NCI-H2196 treated with DMSO at 0.1 percent for 48 hours (cell line): ENCODE results near the gene STARD8.

ENCODE experiments used
- DNase-seq: peaks from one replicate; lab custom pipeline; 2025; ENCODE audit not compliant: unreplicated experiment; lab: John Stamatoyannopoulos, UW

The STARD8 gene

DNA sequence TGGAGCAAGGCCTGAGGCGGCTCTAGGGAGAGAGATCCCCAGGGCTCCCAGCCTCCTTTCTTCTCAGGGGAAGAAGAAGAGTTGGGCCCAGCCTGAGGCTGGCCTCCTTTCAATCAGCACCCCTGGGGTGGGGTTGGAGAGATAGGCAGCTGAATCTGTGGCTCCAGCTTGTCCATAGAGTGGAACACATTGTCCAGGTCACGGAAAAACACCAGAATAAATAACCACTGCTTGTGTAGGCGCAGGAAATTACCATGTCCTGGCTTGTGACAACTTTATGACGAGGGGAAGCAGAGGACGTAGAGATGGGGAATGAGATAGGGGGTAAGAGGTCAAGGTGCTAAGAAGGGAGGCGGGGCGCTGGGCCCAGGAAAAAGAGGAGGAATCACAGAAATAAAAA is 100.6 kb downstream of the STARD8 start:
- no peak for DNase-seq

DNA sequence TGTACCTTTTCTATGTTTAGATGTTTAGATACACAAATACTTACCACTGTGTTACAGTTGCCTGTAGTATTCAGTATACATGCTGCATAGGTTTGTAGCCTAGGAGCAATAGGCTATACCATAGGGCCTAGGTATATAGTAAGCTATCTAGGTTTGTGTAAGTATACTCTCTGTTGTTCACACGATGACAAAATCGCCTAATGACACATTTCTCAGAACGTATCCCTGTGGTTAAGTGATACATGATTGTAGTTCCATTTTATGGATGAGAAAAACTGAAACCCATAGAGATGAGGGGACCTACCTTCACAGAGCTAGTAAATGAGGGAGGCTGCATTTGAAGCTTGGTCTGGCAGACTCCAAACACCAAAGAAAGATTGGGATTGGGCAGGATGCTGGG is 102.0 kb downstream of the STARD8 start:
- DNase-seq, result no peak

DNA sequence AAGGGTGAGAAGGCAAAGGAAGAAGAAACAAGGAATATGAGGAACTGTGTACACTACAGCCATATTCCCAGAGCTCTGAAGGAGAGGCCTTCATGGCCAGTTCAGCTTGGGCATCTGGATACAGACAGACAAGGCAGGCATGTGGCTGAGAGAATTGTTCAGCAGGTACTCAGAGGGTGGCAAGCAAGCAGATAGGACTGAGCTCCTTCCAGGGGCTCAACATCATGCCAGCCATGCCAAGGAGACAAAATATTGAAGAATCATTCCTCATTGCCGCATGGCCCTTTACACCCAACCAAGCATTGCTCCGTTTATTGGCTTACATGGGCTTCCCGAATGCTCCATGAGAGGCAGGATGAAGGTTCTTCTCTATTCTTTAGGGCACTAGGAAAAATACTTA is 102.8 kb downstream of the STARD8 start:
- no peak for DNase-seq

DNA sequence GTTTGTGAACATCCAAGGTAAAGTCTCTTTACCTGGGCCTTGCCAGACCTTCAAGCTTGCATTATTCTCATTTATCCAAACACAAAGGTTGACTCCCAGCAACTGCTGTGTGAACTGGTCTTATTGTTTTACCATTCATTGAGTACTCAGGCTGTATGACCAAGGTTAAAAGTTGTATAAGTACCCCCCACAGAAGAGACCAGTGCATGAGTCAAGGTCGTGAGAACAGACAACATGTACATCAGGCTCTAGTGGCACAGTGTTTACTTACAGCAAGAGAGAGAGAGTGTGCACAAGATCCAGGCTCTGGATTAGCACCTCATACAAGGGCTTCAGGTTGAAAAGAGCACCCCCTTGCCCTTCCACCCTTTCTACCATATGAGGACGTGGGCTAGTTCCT is 103.9 kb downstream of the STARD8 start:
- no peak for DNase-seq

DNA sequence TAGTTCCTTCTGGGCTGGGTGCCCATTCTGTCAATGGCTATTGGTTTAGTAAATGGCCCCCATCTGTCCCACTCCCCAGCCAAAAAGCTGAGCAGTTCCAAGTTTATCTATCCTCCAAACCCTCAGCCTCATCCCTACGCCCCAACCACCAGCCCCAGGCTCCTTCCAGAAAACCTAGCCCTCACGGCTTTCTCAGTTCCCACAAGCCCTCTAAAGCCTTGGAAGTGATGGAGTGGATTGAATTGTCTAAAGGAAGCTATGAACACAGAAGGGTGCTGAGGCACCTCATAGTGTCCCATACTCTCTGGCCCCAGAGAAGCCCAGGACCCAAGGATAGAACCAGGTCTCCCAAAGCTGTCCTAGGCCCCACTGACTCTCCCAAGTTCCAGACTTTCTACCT is 105.8 kb downstream of the STARD8 start:
- no peak for DNase-seq

DNA sequence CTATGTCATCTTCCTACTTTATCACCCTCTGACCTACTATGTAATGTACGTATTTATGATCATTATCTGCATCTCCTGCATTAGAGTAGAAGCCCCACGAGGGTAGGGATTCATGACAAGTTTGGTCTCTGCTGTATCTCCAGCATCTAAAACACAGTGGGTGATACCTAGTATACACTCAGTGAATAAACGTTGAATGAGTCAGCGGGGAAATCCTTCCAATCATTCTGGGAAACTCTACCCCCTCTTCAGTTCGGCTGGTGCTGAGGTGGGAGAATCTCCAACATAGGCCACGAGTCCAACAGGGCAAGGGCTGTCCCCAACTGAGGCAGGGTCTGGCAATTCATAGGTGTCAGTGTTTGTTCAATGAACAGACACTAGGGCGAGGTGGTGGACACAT is 106.9 kb downstream of the STARD8 start:
- no peak for DNase-seq

DNA sequence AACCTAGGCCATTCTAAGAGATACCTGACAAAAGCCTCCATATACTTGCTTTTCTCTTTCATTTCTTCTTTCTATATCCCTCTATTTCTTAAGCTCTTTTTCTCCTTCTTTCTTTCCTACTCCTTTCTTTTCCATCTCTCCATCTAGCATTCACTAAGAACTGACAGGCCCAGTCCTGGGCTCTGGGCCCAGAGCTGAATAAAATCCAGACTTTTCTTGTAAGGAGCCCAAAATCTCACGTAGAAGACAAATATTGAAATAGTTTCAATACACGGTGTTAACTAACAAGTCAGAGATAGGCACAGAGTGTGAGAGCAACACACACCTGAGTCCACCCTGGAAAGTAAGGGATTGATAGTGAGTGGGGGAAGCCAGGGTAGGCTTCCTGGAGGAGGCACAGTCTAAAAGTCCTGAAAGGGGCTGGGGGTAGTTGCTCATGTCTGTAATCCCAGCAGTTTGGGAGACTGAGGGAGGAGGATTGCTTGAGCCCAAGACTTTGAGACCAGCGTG is 108.2 kb downstream of the STARD8 start:
- DNase-seq, result no peak

DNA sequence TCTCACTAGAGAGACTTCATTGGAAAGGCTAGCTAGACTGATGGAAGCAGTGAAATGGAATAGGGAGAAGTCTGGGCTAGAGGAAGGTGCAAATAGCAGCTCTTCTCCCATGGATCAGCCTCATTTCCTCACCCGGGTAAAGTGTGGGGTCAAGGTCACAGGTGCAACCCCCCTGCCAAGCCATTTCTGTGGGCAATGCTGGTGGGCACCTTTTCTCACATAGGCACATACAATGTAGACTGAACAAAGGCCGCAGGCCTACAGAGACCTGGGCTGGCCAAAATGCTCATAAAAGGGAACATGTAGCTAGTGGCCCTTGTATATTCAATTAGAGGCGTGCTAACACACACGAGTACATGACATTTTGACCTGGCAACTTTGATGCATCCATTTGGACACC is 109.9 kb downstream of the STARD8 start:
- no peak for DNase-seq

DNA sequence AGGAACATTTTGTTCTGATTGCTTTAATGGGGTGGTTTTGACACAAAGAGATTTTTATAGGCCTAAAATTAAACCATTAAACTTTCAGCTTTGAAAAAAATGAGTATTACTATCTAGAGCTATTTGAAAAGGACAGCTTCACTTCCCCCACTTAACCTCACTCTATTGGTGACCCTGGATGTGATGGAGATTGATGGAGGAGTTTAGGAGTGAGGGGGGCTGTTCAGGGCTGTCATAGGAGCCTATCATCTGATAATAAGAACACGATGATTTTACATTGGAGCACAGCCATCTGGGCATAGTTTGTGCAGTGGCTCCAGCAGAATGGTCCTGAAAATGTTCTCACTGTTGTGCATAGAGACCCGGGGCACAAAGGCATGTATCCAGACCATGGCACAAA is 110.3 kb downstream of the STARD8 start:
- no peak for DNase-seq

DNA sequence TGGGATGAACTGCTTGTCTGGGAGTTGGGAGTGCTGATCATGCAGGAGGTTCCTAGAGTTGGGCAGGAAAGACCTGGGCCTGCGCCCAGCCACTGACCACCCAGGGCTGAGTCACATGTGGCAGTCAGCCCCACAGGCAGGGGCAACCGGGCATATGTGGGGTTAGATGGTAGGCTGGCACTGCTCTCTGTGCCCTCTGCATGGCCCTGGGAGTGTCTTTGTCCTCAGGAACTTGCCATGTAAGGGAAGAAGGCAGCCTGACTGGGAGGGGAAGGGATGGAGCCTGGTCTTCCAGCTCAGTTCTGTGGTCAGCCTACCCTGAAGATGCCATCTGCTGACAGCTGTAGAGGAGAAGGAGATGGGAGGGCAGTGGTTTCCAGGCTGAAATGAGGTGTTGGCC is 111.2 kb downstream of the STARD8 start:
- DNase-seq, result no peak

DNA sequence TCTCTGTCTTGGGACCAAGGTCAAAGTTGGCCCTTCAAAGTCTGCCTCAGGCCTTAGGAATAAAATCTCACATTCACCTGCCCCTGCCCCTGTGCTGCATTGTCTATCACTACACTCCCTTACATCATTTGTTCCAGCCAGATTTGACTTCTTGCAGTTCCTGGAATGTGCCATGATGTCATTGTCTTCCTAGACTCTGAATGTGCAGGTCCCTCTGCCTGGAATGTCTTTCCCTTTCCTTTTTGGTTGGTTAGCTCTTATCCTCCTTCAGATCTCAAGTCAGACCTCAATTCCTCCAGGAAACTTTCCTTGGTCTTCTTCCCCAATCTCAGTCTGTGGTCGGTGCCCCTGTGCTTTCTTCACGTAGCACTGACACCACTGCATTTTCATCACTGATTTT is 113.6 kb downstream of the STARD8 start:
- DNase-seq, result no peak

DNA sequence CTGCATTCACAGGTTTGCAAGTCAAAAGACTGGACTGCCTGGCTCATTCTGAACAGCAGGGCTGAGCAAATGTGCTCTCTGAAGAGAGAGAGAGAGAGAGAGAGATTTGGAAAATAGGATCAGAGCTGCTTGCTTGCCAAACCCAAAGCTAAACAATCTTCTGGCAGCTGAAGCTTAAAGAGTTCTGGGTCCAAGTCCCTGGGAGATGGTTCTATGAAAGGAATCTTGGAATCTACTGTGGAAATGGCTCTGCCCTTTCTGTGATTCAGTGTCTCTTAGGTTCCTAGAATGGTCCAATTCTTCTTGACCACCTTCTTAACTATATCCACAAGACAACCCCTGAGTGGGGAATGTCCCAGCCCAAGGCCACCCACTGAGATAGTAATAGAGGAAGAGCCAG is 115.3 kb downstream of the STARD8 start:
- no peak for DNase-seq

DNA sequence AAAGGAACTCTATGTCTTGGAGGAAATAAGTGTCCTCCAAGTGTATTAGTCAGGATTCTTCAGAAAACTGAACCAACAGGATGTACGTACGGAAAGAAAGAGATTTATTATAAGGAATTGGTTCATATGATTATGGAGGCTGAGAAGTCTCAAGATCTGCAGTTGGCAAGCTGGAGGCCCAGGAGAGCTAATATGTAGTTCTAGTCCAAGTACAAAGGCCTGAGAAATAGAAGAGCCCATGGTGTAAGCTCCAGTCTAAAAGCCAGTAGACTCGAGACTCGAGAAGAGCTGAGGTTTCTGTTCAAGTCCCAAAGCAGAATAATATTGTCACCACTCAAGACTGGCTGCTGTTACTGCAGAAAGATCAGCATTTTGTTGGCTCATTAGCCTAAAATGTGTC is 116.0 kb downstream of the STARD8 start:
- no peak for DNase-seq
